DND-41 (cell line): Measurements from ENCODE around the gene TPD52L2.

Experiments
- EZH2 ChIP-seq: IDR thresholded peaks from 3 replicates; pipeline ENCODE4 v1.6.1; 2012; ENCODE audit warnings: borderline replicate concordance, low read depth, mild to moderate bottlenecking, moderate library complexity, low read length, inconsistent platforms; ENCODE audit not compliant: severe bottlenecking
- TF ChIP-seq, protein P1 (sequence below): IDR thresholded peaks from 2 replicates; pipeline ENCODE4 v1.5.1; 2012; ENCODE audit warnings: borderline replicate concordance, low read length, moderate library complexity, mild to moderate bottlenecking; ENCODE audit not compliant: poor library complexity, severe bottlenecking; ENCODE audit errors: extremely low read depth

- TF ChIP-seq, protein P1, sequence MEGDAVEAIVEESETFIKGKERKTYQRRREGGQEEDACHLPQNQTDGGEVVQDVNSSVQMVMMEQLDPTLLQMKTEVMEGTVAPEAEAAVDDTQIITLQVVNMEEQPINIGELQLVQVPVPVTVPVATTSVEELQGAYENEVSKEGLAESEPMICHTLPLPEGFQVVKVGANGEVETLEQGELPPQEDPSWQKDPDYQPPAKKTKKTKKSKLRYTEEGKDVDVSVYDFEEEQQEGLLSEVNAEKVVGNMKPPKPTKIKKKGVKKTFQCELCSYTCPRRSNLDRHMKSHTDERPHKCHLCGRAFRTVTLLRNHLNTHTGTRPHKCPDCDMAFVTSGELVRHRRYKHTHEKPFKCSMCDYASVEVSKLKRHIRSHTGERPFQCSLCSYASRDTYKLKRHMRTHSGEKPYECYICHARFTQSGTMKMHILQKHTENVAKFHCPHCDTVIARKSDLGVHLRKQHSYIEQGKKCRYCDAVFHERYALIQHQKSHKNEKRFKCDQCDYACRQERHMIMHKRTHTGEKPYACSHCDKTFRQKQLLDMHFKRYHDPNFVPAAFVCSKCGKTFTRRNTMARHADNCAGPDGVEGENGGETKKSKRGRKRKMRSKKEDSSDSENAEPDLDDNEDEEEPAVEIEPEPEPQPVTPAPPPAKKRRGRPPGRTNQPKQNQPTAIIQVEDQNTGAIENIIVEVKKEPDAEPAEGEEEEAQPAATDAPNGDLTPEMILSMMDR: no peak
- TF ChIP-seq EZH2: no peak
These were observed 29.8 kb upstream of the TPD52L2 start for GRCh38 chr20:63835021-63835858.
